Suppressor macrophage treated with lipopolysaccharide for 1 hour (primary cell): Measurements from ENCODE around the gene PEG3.

Source experiments
- DNase-seq, 3 donors: peaks; one replicate each; pipeline ENCODE4 v3.0.0-alpha.2; 2020 to 2022

The PEG3 gene

DNA sequence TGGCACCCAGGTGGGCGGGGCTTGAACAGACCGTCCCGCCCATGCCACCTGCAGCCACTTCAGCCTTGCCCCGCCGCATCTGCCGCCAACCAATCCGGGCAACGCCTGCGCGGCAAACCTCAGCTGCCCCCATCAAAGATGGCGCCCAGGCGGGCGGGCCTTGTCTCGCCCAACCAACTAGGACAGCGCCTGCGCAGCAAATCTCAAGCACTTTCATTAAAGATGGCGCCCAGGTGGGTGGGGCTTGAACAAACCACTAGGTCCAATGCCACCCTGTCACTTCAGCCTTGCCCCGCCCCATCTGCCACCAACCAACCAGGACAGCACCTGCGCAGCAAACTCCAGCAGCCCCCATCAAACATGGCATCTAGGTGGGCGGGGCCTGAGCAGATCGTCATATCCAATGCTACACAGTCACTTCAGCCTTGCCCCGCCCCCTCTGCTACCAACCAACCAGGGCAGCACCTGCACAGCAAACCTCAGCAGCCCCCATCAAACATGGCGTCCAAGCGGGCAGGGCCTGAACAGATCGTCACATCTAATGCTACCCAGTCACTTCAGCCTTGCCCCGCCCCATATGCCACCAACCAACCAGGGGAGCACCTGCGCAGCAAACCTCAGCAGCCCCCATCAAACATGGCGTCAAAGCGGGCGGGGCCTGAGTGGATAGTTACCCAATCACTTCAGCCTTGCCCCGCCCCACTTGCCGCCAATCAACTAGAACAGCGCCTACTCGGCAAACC, 1.4 kb downstream of the PEG3 start:
- DNase-seq, result peak; percentile 91 to 92 (median 92)

DNA sequence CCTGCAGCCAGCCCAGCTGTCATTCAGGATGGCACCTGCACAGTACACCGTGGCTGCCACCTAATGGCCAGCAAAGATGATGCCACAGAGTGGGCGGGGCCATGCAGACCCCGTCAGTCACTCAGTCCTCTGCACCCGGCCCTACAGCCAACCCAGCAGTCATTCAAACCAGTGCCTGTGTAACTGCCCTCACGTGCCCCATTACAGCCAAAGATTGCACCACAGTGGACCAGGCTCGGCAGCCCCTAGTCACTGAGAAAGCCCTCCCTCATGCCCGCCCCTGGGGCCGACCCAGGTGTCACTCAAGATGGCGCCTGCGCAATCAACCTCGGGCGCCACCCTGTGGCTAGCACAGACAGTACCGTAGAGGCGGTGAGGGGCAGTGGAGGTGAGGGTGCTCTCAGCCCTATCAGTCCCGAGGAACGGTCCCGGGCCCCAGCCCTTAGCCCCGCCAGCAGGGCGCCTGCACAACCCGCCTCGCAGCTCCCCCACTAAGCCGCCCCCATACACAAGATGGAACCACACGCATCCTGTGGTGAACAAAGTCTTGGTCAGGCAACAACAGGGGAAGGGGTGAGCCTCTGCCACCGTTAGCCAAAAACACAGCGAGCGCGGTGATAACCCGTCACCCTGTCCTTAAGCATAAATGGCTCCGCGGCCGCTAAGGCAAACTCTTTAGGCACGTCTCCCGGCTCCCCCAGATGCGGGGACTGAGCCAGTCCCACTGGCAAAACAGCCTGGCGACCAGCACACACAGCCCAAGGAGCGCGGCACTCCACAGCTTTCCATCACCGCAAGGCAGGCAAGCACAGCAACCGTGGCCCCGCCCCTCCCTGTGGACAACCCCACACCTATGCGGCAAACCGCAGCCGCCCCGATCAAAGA, 2.3 kb downstream of the PEG3 start:
- peak; percentile 59 to 77 (median 67) for DNase-seq

DNA sequence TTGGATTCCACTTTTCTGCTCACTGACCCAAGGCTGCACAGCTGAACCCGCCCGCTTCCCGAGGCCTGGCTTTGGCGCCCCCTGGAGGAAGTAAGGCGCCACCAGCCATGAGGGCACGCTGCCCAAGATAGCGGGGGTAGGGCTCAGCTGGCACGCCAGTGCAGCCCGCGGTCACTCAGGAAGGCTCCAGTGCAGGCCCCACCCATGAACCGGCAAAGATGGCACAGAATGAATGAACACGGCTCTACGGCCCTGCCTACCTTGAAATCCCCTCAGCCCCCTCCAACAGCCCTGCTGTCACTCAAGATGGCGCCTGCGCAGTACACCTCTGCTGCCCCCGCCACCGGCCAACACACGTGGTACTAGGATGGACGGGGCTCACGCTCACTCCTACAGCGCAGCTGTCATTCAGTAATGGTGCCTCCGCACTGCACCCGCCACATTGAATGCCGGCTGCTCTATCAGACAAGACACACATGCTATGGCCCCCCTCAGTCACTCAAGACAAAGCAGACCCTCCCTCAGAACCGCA, 3.0 kb downstream of the PEG3 start:
- peak; percentile 53 to 64 (median 63) for DNase-seq

DNA sequence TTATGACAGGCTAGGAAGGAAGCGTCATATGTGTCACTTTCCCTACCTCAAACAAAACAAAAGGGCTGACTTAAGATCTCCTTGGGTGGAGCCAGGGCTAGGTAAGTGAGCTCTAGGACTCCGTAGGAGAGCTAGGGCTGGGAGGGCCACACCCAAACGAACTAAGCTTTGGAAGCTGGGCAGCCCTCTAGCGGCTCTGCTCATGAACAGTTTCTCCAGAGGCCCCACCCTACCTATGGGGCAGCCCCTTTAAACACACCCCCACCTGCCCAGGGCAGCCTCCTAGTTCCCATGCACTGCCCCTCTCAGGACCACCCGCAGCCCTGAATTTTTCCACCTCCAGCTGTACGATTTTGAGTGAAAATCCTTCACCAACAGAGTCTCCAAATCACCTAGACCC, 3.5 kb downstream of the PEG3 start:
- DNase-seq, result peak in 2 of 3 donors; percentile 2 to 7

DNA sequence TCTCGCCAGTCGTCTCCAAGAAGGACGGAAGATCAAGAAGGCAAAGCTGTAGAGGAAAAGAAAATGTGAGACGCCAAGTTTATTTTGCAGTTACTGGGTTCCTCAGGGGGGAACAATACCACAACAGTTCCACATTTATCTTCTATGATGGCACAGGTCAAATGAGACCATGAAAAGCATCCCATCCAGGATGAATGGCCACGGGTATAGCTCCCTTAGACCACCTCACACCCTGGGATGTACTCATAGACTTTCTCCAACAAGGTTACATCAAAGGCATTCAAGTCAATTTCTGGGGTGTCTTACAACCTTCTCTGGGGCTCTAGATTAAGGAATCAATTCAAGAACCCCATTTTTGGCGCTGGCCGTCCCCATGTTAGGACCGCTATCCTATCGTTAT, 4.5 kb downstream of the PEG3 start:
- DNase-seq, result no peak

DNA sequence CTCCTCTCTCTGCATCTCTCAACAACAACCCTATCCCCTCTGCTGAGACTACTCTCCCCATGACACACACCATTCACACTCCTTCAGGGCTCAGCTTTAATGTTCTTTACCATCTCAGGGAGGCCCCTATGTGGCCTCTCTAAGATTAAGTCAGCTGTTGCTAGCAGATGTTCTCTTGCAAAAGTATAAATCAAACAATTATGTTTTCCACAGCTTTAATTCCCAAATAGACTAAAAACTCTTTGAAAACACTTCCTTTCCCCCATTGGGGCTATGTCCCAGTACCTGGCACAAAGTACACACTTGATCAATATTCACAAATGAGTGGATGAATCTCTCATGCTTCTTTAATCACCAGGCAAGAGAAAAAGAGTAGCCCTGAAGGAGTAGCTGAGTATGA, 5.1 kb downstream of the PEG3 start:
- DNase-seq, result no peak

DNA sequence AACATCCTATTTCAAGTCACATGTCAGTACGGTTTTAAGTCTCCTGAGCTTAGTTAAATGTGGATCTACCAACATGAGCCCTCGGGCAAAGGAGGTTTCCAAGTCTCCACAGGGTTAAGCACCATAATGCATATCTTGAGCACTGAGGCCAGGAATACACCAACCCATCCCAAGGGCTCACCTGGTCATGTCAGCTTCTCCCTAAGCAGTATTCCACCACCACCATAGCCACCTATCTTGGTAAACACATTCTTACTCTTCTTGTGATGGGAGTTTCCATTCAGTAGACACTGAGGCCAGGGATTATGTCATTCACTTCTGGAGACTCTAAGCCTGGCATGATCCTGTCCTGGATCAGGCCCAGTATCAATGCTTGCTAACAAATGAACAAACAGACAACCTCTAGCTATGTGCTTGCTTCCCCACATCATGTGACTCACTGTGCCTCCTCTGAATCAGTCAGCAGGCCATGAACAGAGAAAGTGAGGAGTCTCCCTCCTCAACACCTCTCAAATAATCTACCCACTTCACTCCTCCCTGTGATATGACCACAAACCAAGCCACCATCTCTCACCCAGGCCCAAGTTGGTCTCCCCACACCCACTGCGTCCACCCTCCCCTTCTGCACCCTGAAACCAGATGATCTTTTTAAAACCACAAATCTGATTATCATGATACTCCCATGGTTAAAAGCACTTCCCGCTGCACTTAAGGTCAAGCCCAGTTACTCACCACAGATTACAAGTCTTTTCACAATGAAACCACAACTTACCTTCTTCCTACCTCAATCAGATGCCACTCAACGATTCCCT, 5.8 kb downstream of the PEG3 start:
- no peak for DNase-seq

DNA sequence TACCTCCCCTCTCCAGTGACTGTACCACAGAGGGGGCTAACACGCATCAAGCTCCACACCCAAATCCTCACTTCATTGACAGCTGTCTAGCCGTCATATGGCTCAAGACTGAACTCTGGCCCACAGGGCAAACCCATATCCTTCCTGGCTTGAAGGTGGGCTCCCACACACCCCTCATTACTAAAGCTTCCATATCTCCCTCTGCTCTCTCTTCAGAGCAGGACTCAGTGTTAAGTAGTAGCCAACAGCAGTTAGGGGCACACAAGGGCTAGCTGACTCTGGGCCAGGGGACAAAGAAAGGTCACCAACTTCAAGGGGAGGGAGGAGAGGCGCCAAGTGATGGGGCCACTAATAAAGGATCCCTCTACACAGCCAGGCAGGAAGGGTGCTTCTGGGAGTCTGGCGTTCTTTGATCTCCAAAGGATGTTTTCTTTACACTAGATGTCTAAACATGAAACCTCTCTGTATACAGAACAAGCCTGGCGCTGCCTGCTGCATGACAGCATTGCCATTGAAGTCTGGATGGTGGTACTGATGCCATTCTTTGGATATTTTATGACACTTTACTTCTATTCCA, 8.1 kb downstream of the PEG3 start:
- DNase-seq, result no peak

DNA sequence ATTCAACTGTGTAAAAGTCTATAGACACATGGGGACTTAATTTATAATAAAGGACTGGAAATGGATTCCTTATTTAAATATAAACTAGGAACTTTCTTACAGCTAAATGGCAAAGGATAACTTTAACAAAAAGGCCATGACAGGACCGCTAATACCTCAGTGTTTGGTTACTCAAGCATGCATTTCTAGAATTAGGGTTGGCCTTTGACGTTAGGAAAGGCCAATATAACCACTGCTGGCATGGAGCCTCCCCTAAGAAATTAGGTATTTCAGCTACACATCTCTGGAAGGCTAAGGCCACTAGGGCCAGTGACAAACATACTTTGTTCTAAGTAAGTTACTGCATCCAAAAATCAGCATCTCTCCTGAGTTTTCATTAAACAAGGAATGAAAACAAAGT, 9.3 kb downstream of the PEG3 start:
- DNase-seq, result no peak

DNA sequence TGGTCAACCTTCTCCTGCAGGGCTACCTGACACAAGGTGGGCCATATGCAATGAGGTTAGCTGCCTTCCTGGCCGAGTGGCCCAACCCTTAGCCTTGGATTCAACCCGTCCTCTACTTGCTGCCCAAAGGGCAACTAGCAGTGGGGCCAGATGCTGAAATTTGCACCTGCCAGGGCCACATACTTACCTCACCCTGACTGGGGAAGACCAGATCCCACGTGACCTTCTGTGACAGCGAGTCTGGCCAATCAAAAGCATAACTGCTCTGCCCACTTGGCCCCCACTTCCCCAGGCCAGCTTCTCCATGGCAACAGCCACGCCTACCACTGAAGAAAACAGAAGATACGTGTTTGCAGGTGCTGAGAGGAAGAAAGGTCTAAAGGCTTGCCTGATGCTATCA, 10.9 kb downstream of the PEG3 start:
- DNase-seq, result no peak

DNA sequence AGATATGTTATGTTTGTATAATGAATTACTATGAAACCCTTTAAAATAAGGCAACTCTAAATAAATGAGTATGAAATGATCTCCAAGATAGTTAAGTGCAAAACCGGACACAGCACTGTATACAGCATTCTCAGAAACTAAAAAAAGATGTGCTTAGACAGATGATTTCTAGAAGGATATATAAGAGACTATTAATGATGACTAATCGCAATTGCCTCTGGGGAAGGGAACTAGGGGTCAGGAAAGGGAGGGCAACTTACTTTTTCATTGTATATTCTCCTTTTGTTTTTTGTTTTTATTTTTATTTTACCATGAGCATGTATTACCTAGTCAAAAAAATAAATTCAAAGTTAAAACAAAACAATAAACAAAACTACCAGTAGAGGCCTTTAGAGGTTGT, 12.8 kb downstream of the PEG3 start:
- no peak for DNase-seq

DNA sequence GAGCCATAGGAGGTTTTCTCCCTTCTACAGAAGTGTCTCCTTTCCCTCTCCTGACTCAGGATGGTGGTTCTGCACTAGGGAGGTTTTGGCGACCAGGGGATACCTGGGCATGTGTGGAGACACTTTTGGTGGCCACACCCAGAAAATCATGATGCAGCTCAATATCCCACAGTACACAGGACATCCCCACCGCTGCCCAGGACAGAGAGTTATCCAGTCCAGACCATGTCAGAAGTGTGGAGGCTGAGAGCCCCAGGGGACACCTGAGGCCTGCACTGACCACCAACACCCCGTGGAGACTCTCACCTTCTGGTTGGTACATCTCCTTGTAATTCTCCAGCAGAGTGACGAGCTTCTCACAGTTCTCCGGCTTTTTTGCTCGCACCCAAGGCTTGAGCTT, 16.6 kb downstream of the PEG3 start:
- no peak for DNase-seq

DNA sequence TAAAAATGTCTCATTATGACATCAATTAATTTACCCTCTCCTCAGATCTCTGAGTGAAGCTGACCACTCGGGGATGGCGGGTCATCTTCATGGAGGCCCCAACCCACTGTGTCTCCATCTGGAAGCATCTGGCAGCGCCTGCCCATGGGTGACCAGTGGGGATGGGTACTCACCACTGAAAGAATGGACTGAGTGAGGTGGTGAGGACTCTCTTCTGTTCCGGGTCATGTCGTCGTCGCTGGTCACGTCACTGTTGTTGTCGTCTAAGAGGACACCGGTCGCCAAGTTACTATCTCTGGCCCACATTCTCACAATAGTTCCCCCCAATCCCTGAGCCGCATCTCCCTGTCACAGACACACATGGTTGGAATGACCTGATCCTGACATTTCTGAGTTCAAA, 17.1 kb downstream of the PEG3 start:
- DNase-seq, result no peak

DNA sequence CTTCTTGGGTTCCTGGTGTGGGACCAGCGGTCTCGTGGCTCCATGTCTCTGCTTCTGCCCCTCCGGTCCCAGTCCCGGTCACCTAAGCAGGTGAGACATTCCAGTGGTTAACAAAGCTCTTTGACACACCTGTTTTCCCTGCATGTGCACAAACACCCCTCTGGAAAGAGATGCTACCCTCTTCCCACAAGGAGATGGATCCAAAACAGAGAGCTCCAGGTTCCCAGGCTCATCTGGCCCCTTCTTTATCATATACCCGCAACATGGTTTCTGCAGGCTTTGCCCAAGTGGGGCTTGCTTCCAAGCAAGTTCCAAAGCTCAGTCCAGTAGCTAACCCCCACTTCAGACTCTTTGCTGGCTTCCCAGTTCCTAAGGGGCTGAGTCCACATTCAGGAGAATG, 17.8 kb downstream of the PEG3 start:
- DNase-seq, result no peak

DNA sequence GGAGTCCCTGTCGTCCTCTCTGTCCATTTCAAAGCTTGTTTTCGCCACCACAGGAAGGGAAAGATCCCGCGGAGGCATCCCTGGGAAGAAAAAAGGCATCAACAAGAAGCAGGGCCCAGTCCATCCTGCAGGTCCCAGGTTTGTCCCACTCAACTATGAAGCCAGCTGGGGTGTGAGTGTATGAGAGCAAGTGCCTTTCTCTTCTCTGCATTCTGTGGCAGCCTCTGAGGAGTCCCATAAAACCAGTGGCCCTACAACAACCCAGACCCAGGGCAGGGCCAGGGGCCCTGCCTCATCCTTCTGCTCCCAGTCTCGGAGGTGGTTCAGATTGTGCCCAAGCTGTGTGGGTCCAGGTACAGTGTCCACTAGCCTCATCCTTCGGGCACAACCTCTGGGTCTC, 18.9 kb downstream of the PEG3 start:
- DNase-seq, result no peak

DNA sequence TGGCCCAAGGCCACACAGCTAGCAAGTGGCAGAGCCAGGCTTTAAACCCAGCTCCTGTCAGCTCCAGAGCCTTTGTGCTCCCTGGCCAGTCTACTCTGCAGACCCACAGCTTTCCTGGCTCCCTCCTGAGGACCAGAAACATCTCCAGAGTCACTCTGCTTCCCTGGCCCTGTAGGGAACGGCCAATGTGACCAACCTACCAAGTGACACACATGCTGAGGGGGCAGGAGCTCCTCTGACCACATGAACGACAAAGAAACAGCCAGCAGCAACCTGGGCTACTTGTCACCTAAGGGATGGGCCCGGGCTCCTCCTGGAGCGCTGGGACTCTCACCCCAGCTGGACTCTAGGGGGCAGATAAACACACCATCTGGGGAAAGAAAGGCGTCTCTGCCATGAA, 19.3 kb downstream of the PEG3 start:
- DNase-seq, result no peak

DNA sequence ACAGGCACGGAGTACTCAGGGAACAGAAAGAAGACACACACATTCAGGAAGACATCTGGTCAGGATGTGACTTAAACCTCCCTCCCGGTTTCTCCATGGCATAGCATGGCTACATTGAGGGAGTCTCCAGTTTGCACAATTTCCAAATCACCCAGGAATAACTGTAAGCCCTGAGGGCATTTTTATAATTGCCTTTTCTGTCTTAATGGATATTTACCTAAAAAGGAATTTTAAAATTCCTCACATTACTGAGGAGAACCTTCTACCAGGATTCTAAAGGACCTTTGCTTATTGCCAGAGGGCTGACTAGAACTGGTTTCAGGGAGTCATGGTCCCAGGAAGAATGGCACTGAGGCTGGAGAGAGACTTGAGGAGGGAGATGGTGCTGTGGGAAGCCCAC, 21.4 kb downstream of the PEG3 start:
- no peak for DNase-seq

DNA sequence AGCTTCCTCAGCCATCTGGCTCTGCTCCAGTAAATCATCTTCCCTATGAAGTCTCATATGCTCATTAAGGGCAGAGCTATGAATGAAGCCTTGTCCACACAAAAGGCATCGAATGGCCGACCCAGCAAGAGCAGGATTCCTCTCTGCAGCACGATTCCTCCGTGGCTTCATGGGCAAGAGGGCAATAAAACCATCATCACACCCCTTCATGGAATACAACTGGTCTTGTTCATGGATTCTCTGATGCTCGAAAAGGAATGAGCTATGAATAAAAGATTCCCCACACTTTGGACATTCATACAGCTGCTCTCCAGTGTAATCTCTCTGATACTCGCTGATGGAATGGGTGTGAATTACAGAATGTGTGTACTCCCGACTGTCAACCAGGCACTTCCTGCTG, 25.9 kb downstream of the PEG3 start:
- DNase-seq, result no peak

DNA sequence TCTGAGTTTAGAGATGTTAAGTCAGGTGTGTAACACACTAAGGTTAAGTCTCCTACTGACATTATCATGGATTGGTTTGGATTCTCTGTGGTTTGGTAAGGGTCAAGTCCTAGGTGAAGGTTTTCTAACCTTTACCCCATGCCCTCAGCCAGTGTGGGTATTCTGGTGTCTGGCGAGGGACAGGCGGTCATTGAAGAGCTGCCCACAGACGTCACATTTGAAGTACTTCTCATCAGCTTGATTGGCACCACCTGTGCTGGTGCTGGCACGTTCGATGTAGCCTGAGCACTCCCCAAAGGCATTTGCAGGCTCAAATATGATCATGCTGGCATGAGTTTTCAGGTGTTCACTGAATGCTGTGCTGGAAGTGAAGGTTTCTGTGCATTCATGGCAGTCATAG, 27.0 kb downstream of the PEG3 start:
- DNase-seq, result no peak

DNA sequence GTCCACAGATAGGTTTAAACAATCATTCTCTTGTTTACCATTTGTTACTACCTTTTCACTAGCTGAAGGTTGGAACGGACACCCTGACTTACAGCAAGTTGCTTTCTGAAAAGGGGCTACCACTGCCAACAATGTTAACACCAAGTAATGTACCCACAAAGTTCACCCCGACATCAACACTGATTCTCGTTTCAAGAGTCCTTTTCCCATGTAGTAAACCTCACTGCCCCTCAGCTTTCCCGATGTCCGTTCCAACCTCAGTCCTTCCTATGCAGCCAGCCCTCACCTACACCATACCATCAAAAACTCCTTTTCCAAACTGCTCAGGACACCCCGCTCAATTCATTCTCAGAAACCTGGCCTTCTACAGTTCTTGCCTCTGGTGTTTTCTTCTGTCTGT, 29.0 kb downstream of the PEG3 start:
- DNase-seq, result no peak

DNA sequence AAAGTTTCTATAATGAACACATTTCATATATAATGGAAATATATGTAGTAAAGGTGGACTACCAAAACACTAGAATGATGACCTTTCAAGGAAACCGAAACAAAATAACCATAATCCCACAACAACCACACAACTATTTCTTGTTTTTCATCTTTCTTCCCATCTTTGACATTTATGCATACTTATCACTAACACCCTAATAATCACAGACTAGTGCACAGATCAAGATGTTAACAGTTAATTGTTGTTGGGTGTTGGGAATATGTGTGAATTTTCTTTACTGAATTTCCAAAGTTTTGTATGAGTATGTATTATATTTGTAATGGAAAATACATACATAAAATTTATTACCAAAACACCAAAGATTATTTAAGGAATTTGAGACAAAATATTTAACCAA, 30.3 kb downstream of the PEG3 start:
- DNase-seq, result no peak

DNA sequence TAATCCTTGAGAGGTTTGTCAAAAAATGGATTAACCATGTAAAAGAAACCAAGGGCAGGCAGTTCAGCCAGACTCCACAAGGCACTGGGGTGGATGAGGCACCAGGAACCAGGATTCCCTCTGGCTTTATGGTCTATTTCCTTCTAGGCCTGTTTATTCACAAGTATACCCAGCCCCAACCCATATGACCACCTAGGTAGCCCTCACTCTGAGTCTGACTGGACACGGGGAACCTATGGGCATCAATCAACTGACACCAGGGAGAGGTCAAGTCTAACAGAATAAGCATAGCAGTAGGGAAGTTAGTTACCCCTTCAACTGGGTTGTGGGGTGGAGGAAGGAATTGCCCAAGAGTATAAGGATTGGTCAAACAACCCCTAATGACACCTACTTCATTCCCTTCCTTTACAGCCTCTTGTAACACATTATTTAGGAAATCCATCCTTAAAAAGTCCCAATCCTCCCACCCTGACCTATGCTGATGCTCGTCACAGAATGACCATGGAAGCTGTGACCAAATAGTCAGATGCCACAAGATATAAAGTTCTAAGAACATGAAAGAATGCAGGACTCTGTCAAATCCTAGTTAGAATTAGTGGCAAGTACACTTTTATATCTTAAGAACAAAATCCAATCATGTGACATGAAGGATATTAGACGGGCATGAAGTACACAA, 31.7 kb downstream of the PEG3 start:
- DNase-seq, result no peak
